ENCODE data around the gene ORM2.

ORM2 gene

DNA sequence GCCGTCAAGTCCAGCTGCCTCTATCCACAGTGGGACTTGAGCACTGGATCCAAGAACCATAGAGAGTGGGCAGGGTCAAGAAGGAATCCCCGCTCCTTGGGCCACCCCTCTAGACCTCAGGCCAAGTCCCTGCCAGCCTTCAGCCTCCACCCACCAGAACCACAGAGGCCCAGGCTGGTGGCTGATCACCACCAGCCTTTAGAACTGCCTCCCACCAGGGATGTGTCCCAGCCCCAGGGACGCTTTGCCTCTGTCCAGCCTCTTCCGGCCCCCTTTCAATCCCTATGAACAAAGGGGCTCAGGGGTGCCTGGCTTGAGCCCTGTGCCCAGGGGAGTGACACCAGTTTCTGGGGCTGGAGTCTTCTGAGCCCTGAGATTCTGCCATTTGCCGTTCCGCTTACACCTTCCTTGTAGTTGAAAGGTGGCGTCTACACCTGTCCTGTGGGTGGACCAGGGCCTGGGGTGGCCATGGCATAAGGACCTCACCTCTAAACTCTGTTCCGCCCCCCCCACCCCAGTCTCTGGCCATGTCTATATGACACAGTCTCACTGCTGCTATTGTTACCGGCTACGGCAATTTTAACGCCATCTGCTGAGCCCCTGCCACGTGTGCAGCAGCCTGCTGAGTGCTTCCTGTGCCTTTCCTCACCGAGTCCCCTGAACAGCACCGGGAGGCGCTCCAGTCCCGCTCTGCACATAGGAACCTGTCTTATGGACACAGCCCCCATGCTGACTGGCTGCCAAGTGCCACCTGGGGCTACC lies 42.5 kb upstream of the ORM2 start:
- no peak overlapping the region for H3K27ac ChIP-seq (ENCODE audit: low read length)
- no peaks in the 10 kb centered on the region for H3K9me3 ChIP-seq (ENCODE audit: control insufficient read depth in 1 of 2, low read length in 2 of 2)
- peaks cover 0 to 10% of the 10 kb centered on the region in 2 donors for H3K36me3 ChIP-seq (ENCODE audit: control insufficient read depth in 1 of 2, insufficient read depth in 2 of 2, low read length in 2 of 2)
- no peak overlapping the region for H3K4me3 ChIP-seq (ENCODE audit: low read depth in 1 of 2, low read length in 2 of 2)
- no peaks in the 10 kb centered on the region for H3K4me1 ChIP-seq (ENCODE audit: control insufficient read depth in 1 of 2, insufficient read depth in 2 of 2, low read length in 2 of 2)
- no peaks in the 10 kb centered on the region for H3K27me3 ChIP-seq (ENCODE audit: low read depth, low read length)

DNA sequence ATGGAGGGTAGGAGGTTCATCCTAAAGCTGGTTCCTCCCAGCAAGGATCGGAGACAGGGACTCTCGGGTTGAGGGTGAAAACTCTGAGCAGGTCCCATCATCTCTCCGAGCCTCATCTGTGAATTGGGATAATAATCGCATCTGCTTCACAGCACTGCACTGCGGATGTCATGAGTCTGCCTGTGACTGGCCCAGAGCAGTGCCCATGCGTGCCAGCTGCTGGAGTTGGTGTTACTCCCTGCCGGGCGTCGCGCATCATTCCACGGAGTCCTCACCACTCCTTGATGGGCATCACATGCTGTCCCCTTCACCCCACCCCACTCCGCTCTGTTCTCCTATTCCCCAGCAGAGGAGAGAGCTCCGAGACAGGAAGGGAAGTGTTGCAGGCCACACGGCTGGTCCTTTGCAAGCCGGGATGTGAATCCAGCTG lies 41.9 kb upstream of the ORM2 start:
- Histone ChIP-seq H3K4me1 (ENCODE audit: control insufficient read depth in 1 of 2, insufficient read depth in 2 of 2, low read length in 2 of 2) (no peaks in the 10 kb centered on the region), H3K36me3 (ENCODE audit: control insufficient read depth in 1 of 2, insufficient read depth in 2 of 2, low read length in 2 of 2) (peaks cover 0 to 10% of the 10 kb centered on the region in 2 donors), H3K27ac (ENCODE audit: low read length) (no peak overlapping the region), H3K9me3 (ENCODE audit: control insufficient read depth in 1 of 2, low read length in 2 of 2) (no peaks in the 10 kb centered on the region), H3K27me3 (ENCODE audit: low read depth, low read length) (no peaks in the 10 kb centered on the region), H3K4me3 (ENCODE audit: low read depth in 1 of 2, low read length in 2 of 2) (no peak overlapping the region)

DNA sequence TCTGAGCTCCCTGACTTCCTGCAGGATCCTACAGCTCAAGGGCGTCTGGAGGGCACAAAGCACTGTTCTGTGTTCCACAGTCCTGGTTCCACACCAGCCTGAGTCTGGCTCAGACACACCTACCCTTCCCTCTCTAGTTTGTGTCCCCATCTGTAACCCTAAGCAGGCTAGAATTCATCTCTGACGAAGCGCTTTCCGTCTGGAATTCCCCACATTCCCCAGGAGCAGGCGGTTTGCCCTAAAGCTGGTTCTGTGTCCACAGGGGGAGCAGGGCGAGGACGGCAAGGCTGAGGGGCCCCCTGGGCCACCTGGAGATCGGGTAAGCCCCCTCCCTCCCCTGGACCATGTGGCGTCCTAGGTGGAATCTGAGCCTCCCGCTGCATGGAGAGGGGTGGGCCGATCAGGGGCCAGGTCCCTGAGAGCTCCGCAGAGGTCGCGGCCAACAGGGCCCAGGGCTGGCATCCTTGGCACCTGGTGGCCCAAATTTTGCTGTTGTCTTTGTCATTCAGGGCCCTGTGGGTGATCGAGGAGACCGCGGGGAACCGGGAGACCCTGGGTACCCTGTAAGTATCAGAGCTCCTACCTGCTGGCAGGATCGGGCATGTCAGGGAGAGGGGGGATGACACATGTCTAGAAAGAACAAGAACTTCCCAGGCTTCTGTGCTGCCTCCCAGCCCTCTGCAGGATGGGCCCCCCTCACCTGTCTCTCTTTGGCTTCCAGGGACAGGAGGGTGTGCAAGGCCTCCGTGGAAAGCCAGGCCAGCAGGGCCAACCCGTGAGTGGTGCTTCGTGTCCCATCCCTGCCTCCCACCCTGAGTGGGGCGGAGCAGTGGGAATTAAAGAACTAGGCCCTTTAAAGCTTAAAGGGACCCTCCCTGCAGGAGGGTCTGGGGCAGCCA lies 41.2 kb upstream of the ORM2 start:
- Histone ChIP-seq H3K27me3 (ENCODE audit: low read depth, low read length) (no peaks in the 10 kb centered on the region), H3K4me1 (ENCODE audit: control insufficient read depth in 1 of 2, insufficient read depth in 2 of 2, low read length in 2 of 2) (no peaks in the 10 kb centered on the region), H3K27ac (ENCODE audit: low read length) (no peak overlapping the region), H3K36me3 (ENCODE audit: control insufficient read depth in 1 of 2, insufficient read depth in 2 of 2, low read length in 2 of 2) (peaks cover 0 to 10% of the 10 kb centered on the region in 2 donors), H3K9me3 (ENCODE audit: control insufficient read depth in 1 of 2, low read length in 2 of 2) (no peaks in the 10 kb centered on the region), H3K4me3 (ENCODE audit: low read depth in 1 of 2, low read length in 2 of 2) (no peak overlapping the region)

DNA sequence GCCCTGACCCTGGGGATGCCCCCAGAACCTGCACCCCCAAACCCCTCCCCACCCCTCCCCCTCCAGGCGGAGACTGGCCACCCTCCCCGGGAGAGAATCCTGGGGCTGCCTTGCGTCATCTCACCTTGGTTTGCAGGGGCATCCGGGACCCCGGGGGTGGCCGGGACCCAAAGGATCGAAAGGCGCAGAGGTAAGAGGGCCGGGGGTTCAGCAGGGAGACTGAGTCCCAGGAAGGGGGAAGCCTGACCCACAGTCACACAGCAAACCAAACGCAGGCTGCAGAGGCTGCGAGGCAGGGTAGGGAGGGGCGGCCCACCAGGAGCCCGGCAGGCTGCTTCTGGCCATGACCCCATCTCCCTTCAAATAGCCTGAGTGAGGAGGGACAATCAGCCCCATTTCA lies 40.6 kb upstream of the ORM2 start:
- Histone ChIP-seq H3K27ac (ENCODE audit: low read length) (no peak overlapping the region), H3K4me3 (ENCODE audit: low read depth in 1 of 2, low read length in 2 of 2) (no peak overlapping the region), H3K4me1 (ENCODE audit: control insufficient read depth in 1 of 2, insufficient read depth in 2 of 2, low read length in 2 of 2) (no peaks in the 10 kb centered on the region), H3K9me3 (ENCODE audit: control insufficient read depth in 1 of 2, low read length in 2 of 2) (no peaks in the 10 kb centered on the region), H3K36me3 (ENCODE audit: control insufficient read depth in 1 of 2, insufficient read depth in 2 of 2, low read length in 2 of 2) (peaks cover 0 to 10% of the 10 kb centered on the region in 2 donors), H3K27me3 (ENCODE audit: low read depth, low read length) (no peaks in the 10 kb centered on the region)

DNA sequence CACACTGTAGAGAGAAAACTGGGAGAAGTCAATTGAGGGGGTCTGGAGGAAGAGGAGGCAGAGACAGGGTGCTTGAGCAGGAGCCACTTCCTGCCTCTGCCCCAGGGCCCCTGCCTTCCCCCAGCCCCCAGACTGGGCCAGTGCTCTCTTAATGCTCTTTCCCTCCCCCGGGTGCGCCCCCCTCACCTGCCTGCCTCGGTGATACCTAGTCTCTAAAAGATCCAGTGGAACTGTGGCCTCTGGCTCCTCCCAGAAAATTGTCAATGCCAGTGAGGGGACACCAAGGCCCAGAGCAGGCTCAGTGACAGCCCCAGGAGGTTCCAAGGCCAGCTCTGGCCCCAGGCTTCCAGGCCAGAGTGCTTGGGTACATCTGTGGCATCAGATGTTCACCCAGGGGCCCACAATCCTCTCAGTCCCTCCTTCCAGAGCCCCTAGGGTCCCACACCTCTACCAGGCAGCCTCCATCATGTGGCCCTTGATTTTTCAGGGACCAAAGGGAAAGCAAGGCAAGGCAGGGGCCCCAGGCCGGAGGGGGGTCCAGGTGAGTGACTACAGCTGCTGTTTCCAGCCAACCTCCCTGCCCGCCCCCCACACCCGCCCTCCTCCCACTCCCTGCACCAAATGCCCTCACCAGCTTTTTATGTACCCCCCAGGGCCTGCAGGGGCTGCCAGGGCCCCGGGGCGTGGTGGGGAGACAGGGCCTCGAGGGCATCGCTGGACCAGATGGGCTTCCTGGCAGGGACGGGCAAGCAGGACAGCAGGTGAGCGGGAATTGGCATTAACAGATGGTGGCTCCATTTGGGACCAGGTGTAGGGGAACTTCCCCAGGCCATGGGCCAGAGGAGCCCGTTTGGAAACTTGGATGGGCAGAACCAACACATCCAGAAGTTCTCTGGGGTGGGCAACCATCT lies 39.8 kb upstream of the ORM2 start:
- no peak overlapping the region for H3K4me3 ChIP-seq (ENCODE audit: low read depth in 1 of 2, low read length in 2 of 2)
- no peaks in the 10 kb centered on the region for H3K27me3 ChIP-seq (ENCODE audit: low read depth, low read length)
- peaks cover 0 to 15% of the 10 kb centered on the region in 2 donors for H3K36me3 ChIP-seq (ENCODE audit: control insufficient read depth in 1 of 2, insufficient read depth in 2 of 2, low read length in 2 of 2)
- no peak overlapping the region for H3K27ac ChIP-seq (ENCODE audit: low read length)
- peaks cover 2 to 5% of the 10 kb centered on the region in 2 donors for H3K9me3 ChIP-seq (ENCODE audit: control insufficient read depth in 1 of 2, low read length in 2 of 2)
- no peaks in the 10 kb centered on the region for H3K4me1 ChIP-seq (ENCODE audit: control insufficient read depth in 1 of 2, insufficient read depth in 2 of 2, low read length in 2 of 2)

DNA sequence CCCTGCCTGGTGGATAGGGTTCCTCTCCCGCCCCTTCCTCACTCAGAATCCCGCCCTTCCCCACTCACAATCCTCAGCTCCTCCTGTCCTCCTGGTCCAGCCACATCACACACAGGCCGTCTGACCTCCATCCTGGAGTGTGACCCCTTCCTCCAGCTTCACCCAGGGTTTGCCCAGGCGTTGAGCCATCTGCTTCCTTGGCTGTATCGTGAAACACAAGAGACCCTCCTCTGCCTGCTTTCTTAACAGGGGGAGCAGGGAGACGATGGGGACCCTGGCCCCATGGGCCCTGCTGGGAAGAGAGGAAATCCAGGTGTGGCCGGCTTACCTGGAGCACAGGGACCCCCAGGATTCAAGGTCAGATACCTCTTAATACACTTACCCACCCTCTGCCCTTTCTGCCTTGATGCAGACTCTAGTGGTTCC lies 39.1 kb upstream of the ORM2 start:
- peaks cover 0 to 17% of the 10 kb centered on the region in 2 donors for H3K36me3 ChIP-seq (ENCODE audit: control insufficient read depth in 1 of 2, insufficient read depth in 2 of 2, low read length in 2 of 2)
- peaks cover 6 to 8% of the 10 kb centered on the region in 2 donors for H3K9me3 ChIP-seq (ENCODE audit: control insufficient read depth in 1 of 2, low read length in 2 of 2)
- H3K27ac ChIP-seq (ENCODE audit: low read length): no peak overlapping the region
- H3K4me3 ChIP-seq (ENCODE audit: low read depth in 1 of 2, low read length in 2 of 2): no peak overlapping the region
- no peaks in the 10 kb centered on the region for H3K27me3 ChIP-seq (ENCODE audit: low read depth, low read length)
- no peaks in the 10 kb centered on the region for H3K4me1 ChIP-seq (ENCODE audit: control insufficient read depth in 1 of 2, insufficient read depth in 2 of 2, low read length in 2 of 2)

DNA sequence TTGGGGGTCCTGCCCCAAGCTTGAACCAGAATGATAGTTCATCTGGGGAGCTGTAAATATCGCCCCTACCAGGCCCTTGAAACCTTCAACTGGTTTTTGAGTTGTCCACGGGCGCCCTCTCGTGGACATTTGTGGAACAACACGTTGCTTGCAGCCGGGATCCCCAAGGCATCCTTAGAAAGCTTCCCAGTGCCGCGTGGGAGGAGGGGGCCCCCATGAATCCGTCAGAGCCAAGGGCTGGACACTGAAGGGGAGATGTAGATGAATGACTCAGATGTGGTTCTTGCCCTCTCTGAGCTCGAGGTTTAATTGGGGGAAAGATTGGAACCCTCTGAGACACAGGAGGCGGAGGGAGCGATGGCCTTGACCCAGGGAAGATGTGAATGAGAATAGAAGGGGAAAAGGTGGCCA lies 38.6 kb upstream of the ORM2 start:
- H3K36me3 ChIP-seq (ENCODE audit: control insufficient read depth in 1 of 2, insufficient read depth in 2 of 2, low read length in 2 of 2): peaks cover 0 to 20% of the 10 kb centered on the region in 2 donors
- H3K9me3 ChIP-seq (ENCODE audit: control insufficient read depth in 1 of 2, low read length in 2 of 2): peaks cover 6 to 8% of the 10 kb centered on the region in 2 donors
- H3K4me3 ChIP-seq (ENCODE audit: low read depth in 1 of 2, low read length in 2 of 2): no peak overlapping the region
- no peak overlapping the region for H3K27ac ChIP-seq (ENCODE audit: low read length)
- no peaks in the 10 kb centered on the region for H3K4me1 ChIP-seq (ENCODE audit: control insufficient read depth in 1 of 2, insufficient read depth in 2 of 2, low read length in 2 of 2)
- H3K27me3 ChIP-seq (ENCODE audit: low read depth, low read length): no peaks in the 10 kb centered on the region

DNA sequence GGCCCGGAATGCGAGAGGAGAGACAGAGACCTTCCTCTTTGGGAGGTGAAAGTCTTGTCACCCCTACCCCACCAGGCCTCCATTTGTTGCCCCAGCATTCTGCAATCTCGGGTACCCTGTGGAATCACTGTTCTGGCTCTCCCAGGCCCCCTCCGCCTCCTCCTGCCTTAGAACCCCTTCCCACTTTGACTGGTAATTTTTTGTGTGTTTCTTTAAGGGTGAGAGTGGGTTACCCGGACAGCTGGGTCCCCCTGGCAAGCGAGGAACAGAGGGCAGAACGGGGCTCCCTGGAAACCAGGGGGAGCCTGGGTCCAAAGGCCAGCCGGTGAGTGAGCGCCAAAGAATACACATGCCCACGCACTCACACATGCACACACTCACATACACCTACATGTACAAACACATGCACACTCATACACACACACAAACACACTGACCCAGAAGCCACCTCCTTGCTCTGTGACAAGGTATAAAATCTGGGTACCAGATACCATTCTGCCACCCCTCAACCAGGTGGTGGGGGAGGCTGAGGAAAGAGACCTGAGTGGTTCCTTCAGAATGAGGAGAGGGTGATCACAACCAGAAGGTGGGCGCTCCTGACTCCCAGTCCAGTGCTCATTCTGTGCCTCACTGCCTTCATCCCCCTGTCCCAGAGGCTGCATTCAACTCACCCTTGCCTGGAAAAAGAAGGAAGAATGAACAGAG lies 37.6 kb upstream of the ORM2 start:
- Histone ChIP-seq H3K4me1 (ENCODE audit: control insufficient read depth in 1 of 2, insufficient read depth in 2 of 2, low read length in 2 of 2) (no peaks in the 10 kb centered on the region), H3K4me3 (ENCODE audit: low read depth in 1 of 2, low read length in 2 of 2) (no peak overlapping the region), H3K9me3 (ENCODE audit: control insufficient read depth in 1 of 2, low read length in 2 of 2) (peaks cover 6 to 8% of the 10 kb centered on the region in 2 donors), H3K36me3 (ENCODE audit: control insufficient read depth in 1 of 2, insufficient read depth in 2 of 2, low read length in 2 of 2) (peaks cover 0 to 23% of the 10 kb centered on the region in 2 donors), H3K27me3 (ENCODE audit: low read depth, low read length) (no peaks in the 10 kb centered on the region), H3K27ac (ENCODE audit: low read length) (no peak overlapping the region)

DNA sequence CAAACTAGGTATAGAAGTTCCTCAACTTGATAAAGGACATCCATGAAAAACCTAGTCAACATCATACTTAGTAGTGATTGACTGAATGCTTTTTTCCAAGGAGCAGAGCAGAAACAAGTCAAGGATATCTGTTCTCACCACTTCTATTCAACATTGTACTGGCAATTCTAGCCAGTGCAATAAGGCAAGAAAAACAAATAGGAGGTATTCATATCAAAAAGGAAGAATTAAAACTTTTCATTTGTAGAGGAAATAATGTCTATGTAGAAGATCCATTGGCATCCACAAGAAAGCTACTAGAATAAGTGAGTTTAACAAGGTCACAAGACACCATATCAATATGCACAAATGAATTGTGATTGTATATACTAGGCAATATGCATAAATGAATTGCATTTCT lies 35.0 kb upstream of the ORM2 start:
- peaks cover 6 to 8% of the 10 kb centered on the region in 2 donors for H3K9me3 ChIP-seq (ENCODE audit: control insufficient read depth in 1 of 2, low read length in 2 of 2)
- H3K36me3 ChIP-seq (ENCODE audit: control insufficient read depth in 1 of 2, insufficient read depth in 2 of 2, low read length in 2 of 2): peaks cover 0 to 30% of the 10 kb centered on the region in 2 donors
- H3K27me3 ChIP-seq (ENCODE audit: low read depth, low read length): no peaks in the 10 kb centered on the region
- H3K4me3 ChIP-seq (ENCODE audit: low read depth in 1 of 2, low read length in 2 of 2): no peak overlapping the region
- H3K4me1 ChIP-seq (ENCODE audit: control insufficient read depth in 1 of 2, insufficient read depth in 2 of 2, low read length in 2 of 2): no peaks in the 10 kb centered on the region
- H3K27ac ChIP-seq (ENCODE audit: low read length): no peak overlapping the region

DNA sequence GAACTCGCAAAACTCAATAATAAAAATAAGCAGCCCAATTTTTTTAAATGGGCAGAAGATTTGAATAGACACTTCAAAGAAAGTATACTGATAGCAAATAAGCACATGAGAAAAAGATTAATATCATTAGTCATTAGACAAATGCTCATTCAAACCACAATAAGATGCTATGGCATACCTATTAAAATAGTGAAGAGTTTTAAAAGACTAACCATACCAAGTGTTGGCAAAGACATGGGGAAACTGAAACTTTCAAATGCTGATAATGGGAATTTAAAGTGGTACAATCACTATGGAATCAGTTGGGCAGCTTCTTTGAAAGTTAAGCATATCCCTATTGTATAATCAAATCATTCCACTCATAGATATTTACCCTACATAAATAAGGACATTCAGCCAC lies 33.3 kb upstream of the ORM2 start:
- peaks cover 0 to 38% of the 10 kb centered on the region in 2 donors for H3K36me3 ChIP-seq (ENCODE audit: control insufficient read depth in 1 of 2, insufficient read depth in 2 of 2, low read length in 2 of 2)
- H3K27ac ChIP-seq (ENCODE audit: low read length): no peak overlapping the region
- H3K9me3 ChIP-seq (ENCODE audit: control insufficient read depth in 1 of 2, low read length in 2 of 2): peaks cover 6 to 8% of the 10 kb centered on the region in 2 donors
- H3K27me3 ChIP-seq (ENCODE audit: low read depth, low read length): no peaks in the 10 kb centered on the region
- H3K4me1 ChIP-seq (ENCODE audit: control insufficient read depth in 1 of 2, insufficient read depth in 2 of 2, low read length in 2 of 2): no peaks in the 10 kb centered on the region
- no peak overlapping the region for H3K4me3 ChIP-seq (ENCODE audit: low read depth in 1 of 2, low read length in 2 of 2)
